Thymus (tissue), 14 donors: ENCODE measurements around the gene RTRAF. TPM values are rescaled to one million over a fixed set of nuclear protein-coding genes. Genes with fewer than 3 reads are reported as not detected.
A peak's percentile ranks its signal among the peaks of the same experiment; 100 is the strongest.

ENCODE experiments used
- DNase-seq, 9 donors: peaks; one replicate each; pipeline ENCODE4 v3.0.0-alpha.2; 2013; ENCODE audit warnings: low spot score in 9 of 9, low read depth in 6 of 9, missing footprints in 1 of 9
- H3K27ac ChIP-seq, 2 donors: one replicate each; pipeline ENCODE4 v1.5.1; 2013; ENCODE audit warnings: control low read depth in 1 of 2, low read depth in 1 of 2, low read length in 1 of 2, mild to moderate bottlenecking in 1 of 2, moderate library complexity in 1 of 2
- H3K27me3 ChIP-seq, 2 donors: one replicate each; pipeline ENCODE4 v1.5.1; 2013; ENCODE audit warnings: low read length in 1 of 2; ENCODE audit not compliant: control insufficient read depth in 2 of 2, insufficient read depth in 1 of 2
- H3K36me3 ChIP-seq, 2 donors: one replicate each; pipeline ENCODE4 v1.5.1; 2013; ENCODE audit warnings: low read length in 1 of 2, mild to moderate bottlenecking in 1 of 2, moderate library complexity in 1 of 2; ENCODE audit not compliant: control insufficient read depth in 2 of 2, insufficient read depth in 2 of 2
- H3K4me1 ChIP-seq, 2 donors: one replicate each; pipeline ENCODE4 v1.5.1; 2013; ENCODE audit warnings: low read length in 2 of 2; ENCODE audit not compliant: control insufficient read depth in 2 of 2, insufficient read depth in 2 of 2
- H3K4me3 ChIP-seq, 2 donors: one replicate each; pipeline ENCODE4 v1.5.1; 2013; ENCODE audit warnings: low read length in 2 of 2, control low read depth in 1 of 2, mild to moderate bottlenecking in 1 of 2
- H3K9me3 ChIP-seq, 2 donors: one replicate each; pipeline ENCODE4 v1.5.1; 2013; ENCODE audit warnings: low read length in 1 of 2, mild to moderate bottlenecking in 1 of 2; ENCODE audit not compliant: control insufficient read depth in 2 of 2, insufficient read depth in 1 of 2
- WGBS: extraction: QIAGEN DNeasy Blood & Tissue Kit; methylation state at CpG from one replicate; pipeline ENCODE4 v1.1.7; 2013; 5-methylcytosine and 5-hydroxymethylcytosine counted together
- long read RNA-seq, 10 donors: transcript quantifications; one replicate each; lab custom pipeline, GENCODE V29; 2026
- polyA plus RNA-seq: library from polyadenylated mRNA; stranded (reverse); fragments of 200-250 nt; gene quantifications from one replicate; pipeline ENCODE4 v1.2.3, GENCODE V29; 2013
- total RNA-seq: library from RNA; stranded (reverse); fragments of 120-200 nt; gene quantifications from one replicate; pipeline ENCODE4 v1.2.4, GENCODE V29; 2013
- donor health status: healthy.

RTRAF gene
- 234 TPM for total RNA-seq
- polyA plus RNA-seq = 207 TPM
- long read RNA-seq, donor 1, full-length matches to known transcripts = 23 of 23 reads
- long read RNA-seq, donor 1, partial matches to known transcripts = 0 of 23 reads
- long read RNA-seq, donor 1, other reads (novel, unspliced or antisense) = 0 of 23 reads
- long read RNA-seq, donor 2 = 0 reads
- long read RNA-seq, donor 3, full-length matches to known transcripts = 217 of 260 reads
- long read RNA-seq, donor 3, partial matches to known transcripts = 27 of 260 reads
- long read RNA-seq, donor 3, other reads (novel, unspliced or antisense) = 16 of 260 reads
- long read RNA-seq, donor 4, full-length matches to known transcripts = 72 of 72 reads
- long read RNA-seq, donor 4, partial matches to known transcripts = 0 of 72 reads
- long read RNA-seq, donor 4, other reads (novel, unspliced or antisense) = 0 of 72 reads
- long read RNA-seq, donor 5, full-length matches to known transcripts = 246 of 291 reads
- long read RNA-seq, donor 5, partial matches to known transcripts = 45 of 291 reads
- long read RNA-seq, donor 5, other reads (novel, unspliced or antisense) = 0 of 291 reads
- long read RNA-seq, donor 6, full-length matches to known transcripts = 83 of 83 reads
- long read RNA-seq, donor 6, partial matches to known transcripts = 0 of 83 reads
- long read RNA-seq, donor 6, other reads (novel, unspliced or antisense) = 0 of 83 reads
- long read RNA-seq, donor 7, full-length matches to known transcripts = 115 of 124 reads
- long read RNA-seq, donor 7, partial matches to known transcripts = 9 of 124 reads
- long read RNA-seq, donor 7, other reads (novel, unspliced or antisense) = 0 of 124 reads
- long read RNA-seq, donor 8, full-length matches to known transcripts = 54 of 54 reads
- long read RNA-seq, donor 8, partial matches to known transcripts = 0 of 54 reads
- long read RNA-seq, donor 8, other reads (novel, unspliced or antisense) = 0 of 54 reads
- long read RNA-seq, donor 9, full-length matches to known transcripts = 91 of 91 reads
- long read RNA-seq, donor 9, partial matches to known transcripts = 0 of 91 reads
- long read RNA-seq, donor 9, other reads (novel, unspliced or antisense) = 0 of 91 reads
- long read RNA-seq, donor 10, full-length matches to known transcripts = 124 of 129 reads
- long read RNA-seq, donor 10, partial matches to known transcripts = 0 of 129 reads
- long read RNA-seq, donor 10, other reads (novel, unspliced or antisense) = 5 of 129 reads

- peaks cover 3 to 4% of the 10 kb centered on the region in 2 donors for H3K4me1 ChIP-seq
- under 1% methylated on average over 72 of the region's 72 CpGs for WGBS
- H3K27ac ChIP-seq = peak within 1 kb of the TSS; percentile 92
- H3K9me3 ChIP-seq = no peaks in the 10 kb centered on the region
- peaks cover 8 to 26% of the 10 kb centered on the region in 2 donors for H3K36me3 ChIP-seq
- peak within 1 kb of the TSS; percentile 78 to 91 for H3K4me3 ChIP-seq
- peak; percentile 83 to 95 (median 87) for DNase-seq
- H3K27me3 ChIP-seq = no peaks in the 10 kb centered on the region
Observed at GRCh38 chr14:51989293-51990234, at the start of gene RTRAF. Gene RTRAF (plus strand): TSS chr14:51989546. CDS start chr14:51989640, 94 bp downstream.

GRCh38 chr14:51939755-51940301 lies 49.5 kb upstream of the RTRAF start:
- peak in 1 of 9 donors; percentile 6 for DNase-seq
- H3K4me3 ChIP-seq = no peak overlapping the region
- no peaks in the 10 kb centered on the region for H3K36me3 ChIP-seq
- H3K27ac ChIP-seq = no peak overlapping the region
- H3K4me1 ChIP-seq = no peaks in the 10 kb centered on the region
- H3K9me3 ChIP-seq = no peaks in the 10 kb centered on the region
- H3K27me3 ChIP-seq = no peaks in the 10 kb centered on the region
- 96% methylated on average over 10 of the region's 10 CpGs for WGBS

GRCh38 chr14:51942971-51943370 lies 46.4 kb upstream of the RTRAF start:
- WGBS = 98% methylated on average over 2 of the region's 2 CpGs
- Histone ChIP-seq H3K4me1 (no peaks in the 10 kb centered on the region), H3K27me3 (no peaks in the 10 kb centered on the region), H3K27ac (no peak overlapping the region), H3K4me3 (no peak overlapping the region), H3K36me3 (no peaks in the 10 kb centered on the region), H3K9me3 (no peaks in the 10 kb centered on the region)
- DNase-seq = no peak

- DNase-seq = no peak
- WGBS = 98% methylated on average over 2 of the region's 2 CpGs
Observed at GRCh38 chr14:51950007-51950406, 39.3 kb upstream of the RTRAF start.

GRCh38 chr14:51951656-51952055 lies 37.7 kb upstream of the RTRAF start:
- H3K36me3 ChIP-seq = peaks cover 15 to 38% of the 10 kb centered on the region in 2 donors
- no peak overlapping the region for H3K4me3 ChIP-seq
- no peaks in the 10 kb centered on the region for H3K27me3 ChIP-seq
- H3K27ac ChIP-seq = no peak overlapping the region
- no peaks in the 10 kb centered on the region for H3K4me1 ChIP-seq
- no peak for DNase-seq
- no peaks in the 10 kb centered on the region for H3K9me3 ChIP-seq
- 79% methylated on average over 3 of the region's 3 CpGs for WGBS

More at GRCh38 chr14:51950007-51950406, 39.3 kb upstream of the RTRAF start:
- Histone ChIP-seq H3K4me3 (no peak overlapping the region), H3K36me3 (peaks cover 12 to 32% of the 10 kb centered on the region in 2 donors), H3K4me1 (no peaks in the 10 kb centered on the region), H3K27me3 (no peaks in the 10 kb centered on the region), H3K9me3 (no peaks in the 10 kb centered on the region), H3K27ac (no peak overlapping the region)

- Histone ChIP-seq H3K27me3 (no peaks in the 10 kb centered on the region), H3K9me3 (peaks cover 0 to 3% of the 10 kb centered on the region in 2 donors), H3K4me3 (no peak overlapping the region), H3K36me3 (peaks cover 26 to 49% of the 10 kb centered on the region in 2 donors), H3K4me1 (no peaks in the 10 kb centered on the region), H3K27ac (no peak overlapping the region)
- DNase-seq = no peak
- WGBS = 97% methylated on average over 2 of the region's 2 CpGs
Observed at GRCh38 chr14:51954031-51954430, 35.3 kb upstream of the RTRAF start.

GRCh38 chr14:51954657-51955056 lies 34.7 kb upstream of the RTRAF start:
- no peak overlapping the region for H3K4me3 ChIP-seq
- 96% methylated on average over 3 of the region's 3 CpGs for WGBS
- no peak overlapping the region for H3K27ac ChIP-seq
- peaks cover 0 to 3% of the 10 kb centered on the region in 2 donors for H3K9me3 ChIP-seq
- H3K27me3 ChIP-seq = no peaks in the 10 kb centered on the region
- H3K36me3 ChIP-seq = peaks cover 26 to 52% of the 10 kb centered on the region in 2 donors
- no peaks in the 10 kb centered on the region for H3K4me1 ChIP-seq
- no peak for DNase-seq

GRCh38 chr14:51957950-51958349 lies 31.4 kb upstream of the RTRAF start:
- no peak overlapping the region for H3K27ac ChIP-seq
- no peak overlapping the region for H3K4me3 ChIP-seq
- no peaks in the 10 kb centered on the region for H3K27me3 ChIP-seq
- H3K4me1 ChIP-seq = no peaks in the 10 kb centered on the region
- WGBS = 97% methylated on average over 2 of the region's 2 CpGs
- H3K36me3 ChIP-seq = peaks cover 14 to 36% of the 10 kb centered on the region in 2 donors
- DNase-seq = no peak
- H3K9me3 ChIP-seq = peaks cover 0 to 3% of the 10 kb centered on the region in 2 donors
